Frontal cortex (tissue), 4 donors: ENCODE results near the gene SPACA6. TPM values are rescaled to one million over a fixed set of nuclear protein-coding genes. Genes with fewer than 3 reads are reported as not detected.

Source experiments
- DNase-seq, 2 donors: peaks; one replicate each; pipeline ENCODE4 v3.0.0; 2012; ENCODE audit warnings: low spot score in 2 of 2
- FAIRE-seq: peaks from 2 replicates; lab custom pipeline; 2012; peaks lifted over from hg19 to GRCh38; lab: Jason Lieb, UNC
- total RNA-seq: library from RNA; depleted of rRNA; stranded (reverse); fragments of >200 nt; gene quantifications from one replicate; pipeline ENCODE4 v1.2.3, GENCODE V29; 2014
- donor health status: control.
- donor health status: control.
- donor health status: control.

SPACA6 gene
- total RNA-seq, 1 donor from 2014 or later: 3.7 TPM

GRCh38 chr19:51687791-51688670, 5.1 kb upstream of the SPACA6 start:
- FAIRE-seq (no peak), DNase-seq (peak in 1 of 2 donors; percentile 39)

- FAIRE-seq (no peak), DNase-seq (peak; percentile 88 to 89)
Observed at GRCh38 chr19:51688671-51689571, 4.2 kb upstream of the SPACA6 start.

- FAIRE-seq: no peak
- DNase-seq: peak in 1 of 2 donors; percentile 58
Observed at GRCh38 chr19:51689751-51690453, 3.2 kb upstream of the SPACA6 start.

GRCh38 chr19:51690454-51691073, 2.6 kb upstream of the SPACA6 start:
- FAIRE-seq (no peak), DNase-seq (peak; percentile 76 to 78)

GRCh38 chr19:51691074-51691583, 2.0 kb upstream of the SPACA6 start:
- FAIRE-seq (no peak), DNase-seq (no peak)

- peak in 1 of 2 donors; percentile 17 for DNase-seq
- FAIRE-seq: no peak
Observed at GRCh38 chr19:51691584-51692428, 1.3 kb upstream of the SPACA6 start.

- FAIRE-seq (no peak), DNase-seq (peak in 1 of 2 donors; percentile 2)
Observed at GRCh38 chr19:51692468-51692867, 662 bp upstream of the SPACA6 start.

- DNase-seq (no peak), FAIRE-seq (no peak)
Observed at GRCh38 chr19:51693819-51694218, 689 bp downstream of the SPACA6 start.

- no peak for FAIRE-seq
- peak in 1 of 2 donors; percentile 1 for DNase-seq
Observed at GRCh38 chr19:51694318-51695085, 1.4 kb downstream of the SPACA6 start.

GRCh38 chr19:51695088-51695487, 2.0 kb downstream of the SPACA6 start:
- no peak for DNase-seq
- no peak for FAIRE-seq

- DNase-seq: no peak
- no peak for FAIRE-seq
Observed at GRCh38 chr19:51695702-51696315, 2.7 kb downstream of the SPACA6 start.

- FAIRE-seq (no peak), DNase-seq (no peak)
Observed at GRCh38 chr19:51696606-51697005, 3.5 kb downstream of the SPACA6 start.

GRCh38 chr19:51697169-51697776, 4.1 kb downstream of the SPACA6 start:
- FAIRE-seq (no peak), DNase-seq (peak; percentile 1 to 12)

GRCh38 chr19:51698296-51698695, 5.2 kb downstream of the SPACA6 start:
- FAIRE-seq (no peak), DNase-seq (no peak)

- no peak for FAIRE-seq
- no peak for DNase-seq
Observed at GRCh38 chr19:51699170-51699569, 6.0 kb downstream of the SPACA6 start.

- DNase-seq: peak in 1 of 2 donors; percentile 6
- no peak for FAIRE-seq
Observed at GRCh38 chr19:51701468-51702100, 8.5 kb downstream of the SPACA6 start.
